H9 (cell line): ENCODE measurements around the gene ARVCF. TPM values are rescaled to one million over a fixed set of nuclear protein-coding genes. Genes with fewer than 3 reads are reported as not detected.

Experiments used
- DNase-seq: peaks from one replicate; pipeline ENCODE4 v3.0.0-alpha.2; 2017
- H2AFZ ChIP-seq: one replicate; pipeline ENCODE4 v1.6.1; 2013; ENCODE audit warnings: mild to moderate bottlenecking, low read length, control low read depth, moderate library complexity
- H2AK5ac ChIP-seq: 2 replicates; pipeline ENCODE4 v1.6.1; 2013; ENCODE audit warnings: low read length, control low read depth, mixed read lengths; ENCODE audit not compliant: insufficient read length
- H2BK120ac ChIP-seq: one replicate; pipeline ENCODE4 v1.6.1; 2013; ENCODE audit warnings: low read depth, mild to moderate bottlenecking, low read length, control low read depth, inconsistent platforms; ENCODE audit not compliant: poor library complexity, severe bottlenecking
- H2BK12ac ChIP-seq: 2 replicates; pipeline ENCODE4 v1.6.1; 2013; ENCODE audit warnings: low read length, control low read depth, mixed read lengths, low read depth; ENCODE audit not compliant: insufficient read length
- H2BK15ac ChIP-seq: 2 replicates; pipeline ENCODE4 v1.6.1; 2013; ENCODE audit warnings: low read depth, low read length, control low read depth
- H2BK20ac ChIP-seq: one replicate; pipeline ENCODE4 v1.6.1; 2013; ENCODE audit warnings: low read depth, mild to moderate bottlenecking, low read length, control low read depth, inconsistent platforms; ENCODE audit not compliant: poor library complexity, severe bottlenecking
- H2BK5ac ChIP-seq: 2 replicates; pipeline ENCODE4 v1.6.1; 2013; ENCODE audit warnings: low read length, control low read depth, mixed read lengths; ENCODE audit not compliant: insufficient read length
- H3K14ac ChIP-seq: 2 replicates; pipeline ENCODE4 v1.6.1; 2013; ENCODE audit warnings: low read length, control low read depth; ENCODE audit not compliant: insufficient read depth
- H3K18ac ChIP-seq: 2 replicates; pipeline ENCODE4 v1.6.1; 2013; ENCODE audit warnings: low read depth, mild to moderate bottlenecking, mixed read lengths, low read length, control low read depth; ENCODE audit not compliant: insufficient read length
- H3K23ac ChIP-seq: 2 replicates; pipeline ENCODE4 v1.6.1; 2013; ENCODE audit warnings: low read length, control low read depth, mixed read lengths, low read depth; ENCODE audit not compliant: insufficient read length
- H3K23me2 ChIP-seq: 2 replicates; pipeline ENCODE4 v1.6.1; 2013; ENCODE audit warnings: low read depth, mild to moderate bottlenecking, mixed read lengths, low read length, control low read depth; ENCODE audit not compliant: insufficient read length, poor library complexity, severe bottlenecking
- H3K27ac ChIP-seq: 2 replicates; pipeline ENCODE4 v1.5.1; 2013; ENCODE audit warnings: low read length, control low read depth, mixed read lengths, low read depth; ENCODE audit not compliant: insufficient read length
- H3K27me3 ChIP-seq: 2 replicates; pipeline ENCODE4 v1.6.1; 2013; ENCODE audit warnings: low read length, control low read depth, inconsistent platforms; ENCODE audit not compliant: insufficient read depth
- H3K4ac ChIP-seq: 2 replicates; pipeline ENCODE4 v1.6.1; 2013; ENCODE audit warnings: low read depth, mild to moderate bottlenecking, control low read depth, inconsistent platforms, low read length, moderate library complexity
- H3K4me1 ChIP-seq: 2 replicates; pipeline ENCODE4 v1.6.1; 2013; ENCODE audit warnings: low read length, control low read depth, inconsistent platforms; ENCODE audit not compliant: insufficient read depth
- H3K4me2 ChIP-seq: 2 replicates; pipeline ENCODE4 v1.6.1; 2013; ENCODE audit warnings: low read length, control low read depth, mixed read lengths; ENCODE audit not compliant: insufficient read length, insufficient read depth
- H3K56ac ChIP-seq: 2 replicates; pipeline ENCODE4 v1.6.1; 2013; ENCODE audit warnings: low read depth, mild to moderate bottlenecking, mixed read lengths, low read length, control low read depth; ENCODE audit not compliant: insufficient read length
- H3K79me1 ChIP-seq: 2 replicates; pipeline ENCODE4 v1.6.1; 2013; ENCODE audit warnings: low read depth, mild to moderate bottlenecking, moderate library complexity, low read length, control low read depth, inconsistent platforms; ENCODE audit not compliant: insufficient read depth, poor library complexity, severe bottlenecking
- H3K79me2 ChIP-seq: 2 replicates; pipeline ENCODE4 v1.6.1; 2013; ENCODE audit warnings: low read length, control low read depth, inconsistent platforms; ENCODE audit not compliant: insufficient read depth
- H3K9ac ChIP-seq: 2 replicates; pipeline ENCODE4 v1.6.1; 2013; ENCODE audit warnings: low read length, control low read depth, mixed read lengths; ENCODE audit not compliant: insufficient read length; ENCODE audit errors: extremely low read depth
- H3K9me3 ChIP-seq: one replicate; pipeline ENCODE4 v1.6.1; 2013; ENCODE audit warnings: low read depth, low read length, inconsistent platforms; ENCODE audit not compliant: control insufficient read depth
- H3T11ph ChIP-seq: one replicate; pipeline ENCODE4 v1.6.1; 2013; ENCODE audit warnings: mild to moderate bottlenecking, low read length, control low read depth, inconsistent platforms
- H4K20me1 ChIP-seq: one replicate; pipeline ENCODE4 v1.6.1; 2013; ENCODE audit not compliant: control insufficient read depth, insufficient read length, insufficient read depth
- H4K5ac ChIP-seq: 2 replicates; pipeline ENCODE4 v1.6.1; 2013; ENCODE audit warnings: low read depth, mild to moderate bottlenecking, mixed read lengths, low read length, control low read depth; ENCODE audit not compliant: insufficient read length
- H4K8ac ChIP-seq: replicated peaks from 2 replicates; pipeline ENCODE4 v1.6.1; 2013; ENCODE audit warnings: low read length, control low read depth, mixed read lengths, low read depth; ENCODE audit not compliant: insufficient read length
- H4K91ac ChIP-seq: 2 replicates; pipeline ENCODE4 v1.6.1; 2013; ENCODE audit warnings: low read depth, mild to moderate bottlenecking, moderate library complexity, mixed read lengths, low read length, control low read depth; ENCODE audit not compliant: insufficient read length
- H3K27ac Mint-ChIP-seq, 3 experiments: 2 replicates in 2 of 3; 3 replicates in 1 of 3; pipeline ENCODE4 v1.8.0; 2020 to 2021; ENCODE audit warnings: mixed read lengths in 3 of 3, mild to moderate bottlenecking in 1 of 3, moderate library complexity in 1 of 3
- H3K27me3 Mint-ChIP-seq: 2 replicates; pipeline ENCODE4 v1.8.0; 2021; ENCODE audit warnings: low read depth, mild to moderate bottlenecking, moderate library complexity, mixed read lengths
- H3K36me3 Mint-ChIP-seq, 3 experiments: 2 replicates in 2 of 3; 3 replicates in 1 of 3; pipeline ENCODE4 v1.8.0; 2020 to 2021; ENCODE audit warnings: low read depth in 3 of 3, mixed read lengths in 3 of 3; ENCODE audit not compliant: insufficient read depth in 1 of 3
- H3K4me1 Mint-ChIP-seq, 2 experiments: 2 replicates each; pipeline ENCODE4 v1.8.0; 2020; ENCODE audit warnings: mixed read lengths in 2 of 2
- H3K4me3 Mint-ChIP-seq, 2 experiments: 2 replicates in 1 of 2; 3 replicates in 1 of 2; pipeline ENCODE4 v1.8.0; 2020 to 2021; ENCODE audit warnings: mild to moderate bottlenecking in 2 of 2, mixed read lengths in 2 of 2, moderate library complexity in 1 of 2
- H3K9me3 Mint-ChIP-seq, 2 experiments: 2 replicates in 1 of 2; 3 replicates in 1 of 2; pipeline ENCODE4 v1.8.0; 2020; ENCODE audit warnings: mild to moderate bottlenecking in 2 of 2, mixed read lengths in 2 of 2, moderate library complexity in 1 of 2
- WGBS: extraction: QIAGEN DNeasy Blood & Tissue Kit; methylation state at CpG from one replicate; pipeline ENCODE4 v1.1.7; 2013; ENCODE audit warnings: missing lambda C conversion rate, low lambda C conversion rate, mixed read lengths; ENCODE audit not compliant: insufficient read length; ENCODE audit errors: extremely low coverage; 5-methylcytosine and 5-hydroxymethylcytosine counted together
- total RNA-seq: library from RNA; stranded (reverse); gene quantifications from 2 replicates; pipeline ENCODE4 v1.2.1, GENCODE V29; 2021
- TF ChIP-seq, protein P1 (sequence below): fragments of 200-600 bp; sonication (generic); conservative IDR thresholded peaks from 3 replicates; pipeline ENCODE4 v1.8.0; 2021; ENCODE audit warnings: antibody characterized with exemption, mild to moderate bottlenecking

Gene ARVCF
- total RNA-seq, 1 experiment from 2014 or later: 40.7 TPM

DNA sequence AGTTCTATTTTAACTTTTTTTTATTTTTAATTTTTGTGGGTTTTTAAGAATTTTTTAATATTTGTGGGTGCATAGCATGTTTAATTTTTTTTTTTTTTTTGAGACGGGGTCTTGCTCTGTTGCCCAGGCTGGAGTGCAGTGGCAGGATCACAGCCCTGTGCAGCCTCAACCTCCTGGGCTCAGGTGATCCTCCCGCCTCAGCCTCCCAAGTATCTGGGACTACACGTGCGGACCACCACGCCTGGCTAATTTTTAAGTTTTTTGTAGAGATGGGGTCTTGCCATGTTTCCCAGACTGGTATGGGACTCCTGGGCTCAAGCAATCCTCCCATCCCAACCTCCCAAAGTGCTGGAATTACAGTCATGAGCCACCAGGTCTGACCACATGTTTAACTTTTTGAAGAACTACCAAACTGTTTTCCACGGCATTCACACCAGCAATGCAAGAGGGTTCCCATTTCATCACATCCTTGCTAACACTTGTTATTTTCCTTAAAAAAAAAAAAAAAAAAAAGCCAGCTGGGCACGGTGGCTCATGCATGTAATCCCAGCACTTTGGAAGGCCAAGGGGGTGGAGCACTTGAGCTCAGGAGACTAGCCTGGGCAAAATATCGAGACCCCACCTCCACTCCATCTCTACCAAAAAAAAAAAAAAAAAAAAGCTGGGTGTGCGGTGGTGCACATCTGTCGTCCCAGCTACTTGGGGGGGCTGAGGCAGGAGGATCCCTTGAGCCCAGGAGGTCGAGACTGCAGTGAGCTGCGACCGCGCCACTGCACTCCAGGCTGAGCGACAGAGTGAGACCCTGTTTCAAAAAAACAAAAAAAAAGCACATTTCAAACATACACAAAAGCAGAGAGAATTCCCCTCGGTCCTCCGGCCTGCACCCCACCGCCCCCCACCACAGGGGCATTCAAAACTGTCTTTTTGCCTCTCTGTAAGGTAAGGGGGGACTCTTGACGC, 58.3 kb downstream of the ARVCF start:
- Histone ChIP-seq H3K56ac (no peak overlapping the region), H2BK12ac (no peak overlapping the region), H3K27me3 (no peaks in the 10 kb centered on the region), H3K4me2 (peak overlapping the region; percentile 61), H4K8ac (no peak overlapping the region), H4K91ac (no peak overlapping the region), H2AFZ (no peak overlapping the region), H3K4me1 (peaks cover 2% of the 10 kb centered on the region; the same call in 1 of the 2 replicates), H3K14ac (no peak overlapping the region), H4K20me1 (no peaks in the 10 kb centered on the region), H2BK5ac (no peak overlapping the region), H3T11ph (no peak overlapping the region), H2AK5ac (no peak overlapping the region), H3K9me3 (no peaks in the 10 kb centered on the region), H2BK20ac (no peak overlapping the region), H2BK120ac (no peak overlapping the region), H3K79me2 (no peaks in the 10 kb centered on the region), H3K4ac (no peak overlapping the region), H2BK15ac (no peak overlapping the region), H3K9ac (no peak overlapping the region), H3K23me2 (no peaks in the 10 kb centered on the region), H3K23ac (no peak overlapping the region), H4K5ac (no peak overlapping the region), H3K79me1 (no peaks in the 10 kb centered on the region), H3K18ac (no peak overlapping the region), H3K27ac (no peak overlapping the region)
- H3K27me3 Mint-ChIP-seq: no peaks in the 10 kb centered on the region
- DNase-seq: no peak
- no peaks in the 10 kb centered on the region; a peak in 1 of 5 replicates for H3K9me3 Mint-ChIP-seq
- TF ChIP-seq, protein P1, sequence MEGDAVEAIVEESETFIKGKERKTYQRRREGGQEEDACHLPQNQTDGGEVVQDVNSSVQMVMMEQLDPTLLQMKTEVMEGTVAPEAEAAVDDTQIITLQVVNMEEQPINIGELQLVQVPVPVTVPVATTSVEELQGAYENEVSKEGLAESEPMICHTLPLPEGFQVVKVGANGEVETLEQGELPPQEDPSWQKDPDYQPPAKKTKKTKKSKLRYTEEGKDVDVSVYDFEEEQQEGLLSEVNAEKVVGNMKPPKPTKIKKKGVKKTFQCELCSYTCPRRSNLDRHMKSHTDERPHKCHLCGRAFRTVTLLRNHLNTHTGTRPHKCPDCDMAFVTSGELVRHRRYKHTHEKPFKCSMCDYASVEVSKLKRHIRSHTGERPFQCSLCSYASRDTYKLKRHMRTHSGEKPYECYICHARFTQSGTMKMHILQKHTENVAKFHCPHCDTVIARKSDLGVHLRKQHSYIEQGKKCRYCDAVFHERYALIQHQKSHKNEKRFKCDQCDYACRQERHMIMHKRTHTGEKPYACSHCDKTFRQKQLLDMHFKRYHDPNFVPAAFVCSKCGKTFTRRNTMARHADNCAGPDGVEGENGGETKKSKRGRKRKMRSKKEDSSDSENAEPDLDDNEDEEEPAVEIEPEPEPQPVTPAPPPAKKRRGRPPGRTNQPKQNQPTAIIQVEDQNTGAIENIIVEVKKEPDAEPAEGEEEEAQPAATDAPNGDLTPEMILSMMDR: no peak
- no peaks in the 10 kb centered on the region; a peak in 1 of 7 replicates for H3K36me3 Mint-ChIP-seq
- peak overlapping the region; percentile 54 to 72 for H3K4me3 Mint-ChIP-seq
- H3K27ac Mint-ChIP-seq: peak overlapping the region in 1 of 3 experiments; percentile 39; a peak in 1 of 7 replicates
- no CpG with 5 or more reads among the region's 19 CpGs for WGBS
- H3K4me1 Mint-ChIP-seq: peaks cover 20 to 37% of the 10 kb centered on the region in 2 experiments
